Liver (tissue), 3 donors: ENCODE results near the gene GPR62.

Experiments
- ATF3 ChIP-seq: IDR thresholded peaks from 2 replicates; pipeline ENCODE4 v1.6.1; 2016; ENCODE audit warnings: antibody characterized with exemption
- CTCF ChIP-seq: fragments of 150-350 bp; IDR thresholded peaks from 2 replicates; pipeline ENCODE4 v1.5.1; 2017; ENCODE audit warnings: improper control_type of control experiment, low read depth, low read length; ENCODE audit not compliant: missing input control
- JUND ChIP-seq, 2 donors: IDR thresholded peaks; 2 replicates each; pipeline ENCODE4 v1.6.1; 2016; ENCODE audit warnings: antibody characterized with exemption in 2 of 2
- TF ChIP-seq, protein P1 (sequence below): IDR thresholded peaks from 2 replicates; pipeline ENCODE4 v1.6.1; 2016; ENCODE audit warnings: antibody characterized with exemption
- donor health status: healthy.
- donor health status: healthy.

DNA sequence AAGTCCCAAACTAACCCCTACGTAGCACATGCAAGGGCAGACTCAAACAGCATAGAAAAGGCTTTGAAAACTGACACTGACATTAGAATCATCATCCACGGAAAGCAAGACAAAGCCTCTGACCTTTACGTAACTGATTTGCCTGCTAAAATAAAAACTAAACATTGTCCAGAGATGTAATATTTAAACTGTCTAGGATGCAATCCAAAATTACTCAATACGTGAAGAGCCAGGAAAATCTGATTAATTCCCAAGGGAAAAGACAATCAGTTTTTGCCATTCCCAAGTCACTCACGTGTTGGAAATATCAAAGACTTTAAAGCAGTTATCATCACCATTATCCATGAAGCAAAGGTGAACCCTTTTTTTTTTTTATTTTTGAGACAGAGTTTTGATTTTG is 38.8 kb upstream of the GPR62 start:
- TF ChIP-seq ATF3 (no peak), CTCF (no peak), JUND (IDR thresholded peaks at IDR 0.05) (peak in 1 of 2 donors; percentile 64)
- TF ChIP-seq, protein P1, sequence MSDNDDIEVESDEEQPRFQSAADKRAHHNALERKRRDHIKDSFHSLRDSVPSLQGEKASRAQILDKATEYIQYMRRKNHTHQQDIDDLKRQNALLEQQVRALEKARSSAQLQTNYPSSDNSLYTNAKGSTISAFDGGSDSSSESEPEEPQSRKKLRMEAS, result no peak
